ENCODE results near the gene PCOLCE2. TPM values are rescaled to one million over a fixed set of nuclear protein-coding genes. Genes with fewer than 3 reads are reported as not detected.

PCOLCE2 gene
- total RNA-seq, 1 experiment from 2014 or later: 4.4 TPM

DNA sequence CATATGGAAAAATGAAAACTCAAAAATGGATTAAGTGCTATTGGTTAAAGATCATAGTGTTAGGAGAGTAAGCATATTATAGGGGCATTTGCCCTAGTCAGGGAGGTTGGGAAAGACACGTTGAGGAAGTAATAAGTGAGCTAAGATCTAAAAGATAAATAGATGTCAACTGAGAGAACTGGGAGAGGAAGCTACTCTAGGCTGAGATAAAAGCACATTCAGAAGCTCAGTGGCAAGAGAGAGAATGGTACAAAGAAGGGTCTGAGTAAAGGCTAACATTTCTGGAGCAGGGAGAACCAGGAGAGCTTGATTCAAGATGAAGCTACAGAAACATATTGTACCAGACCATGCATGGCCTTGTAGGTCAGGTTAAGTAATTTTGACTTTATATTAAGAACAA lies 101.2 kb downstream of the PCOLCE2 start:
- ChIA-PET POLR2A (no interaction called here), CTCF (interaction anchor here (0.9 kb wide), 1 partner anchor 207 kb away, joined by 3 read pairs; no protein-coding TSS in a partner anchor), RAD21 (ENCODE audit: low non-redundant PET in 1 of 2, low total read pairs in 2 of 2, uncharacterized antibody in 2 of 2, unreplicated experiment in 2 of 2) (no interaction called here)
- Histone ChIP-seq H3K9me3 (ENCODE audit: control insufficient read depth in 1 of 2, insufficient read depth in 1 of 2, low read depth in 1 of 2, low read length in 2 of 2) (no peaks in the 10 kb centered on the region), H3K4me2 (ENCODE audit: low read length) (no peak overlapping the region), H3K36me3 (ENCODE audit: control insufficient read depth in 1 of 2, insufficient read depth in 2 of 2, low read length in 2 of 2) (no peaks in the 10 kb centered on the region), H4K20me1 (ENCODE audit: insufficient read depth) (no peaks in the 10 kb centered on the region), H3K27me3 (ENCODE audit: insufficient read depth, low read length) (no peaks in the 10 kb centered on the region), H2AFZ (ENCODE audit: low read depth, low read length, poor library complexity, severe bottlenecking) (no peak overlapping the region), H3K4me3 (replicated peaks in 1 of 2; ENCODE audit: low read depth in 1 of 2, low read length in 2 of 2) (no peak overlapping the region), H3K9ac (ENCODE audit: low read length) (no peak overlapping the region), H3K4me1 (ENCODE audit: control insufficient read depth in 1 of 2, insufficient read depth in 2 of 2, low read length in 2 of 2) (no peaks in the 10 kb centered on the region), H3K9me2 (ENCODE audit: insufficient read depth) (no peaks in the 10 kb centered on the region), H3K79me2 (ENCODE audit: insufficient read depth, low read length) (no peaks in the 10 kb centered on the region), H3K27ac (ENCODE audit: low read depth, low read length) (no peak overlapping the region)
- TF ChIP-seq JUND (IDR thresholded peaks at IDR 0.05): no peak
- TF ChIP-seq SP1 (IDR thresholded peaks at IDR 0.05; ENCODE audit: low read depth): no peak
- TF ChIP-seq ZNF274 (IDR thresholded peaks at IDR 0.05; ENCODE audit: low read depth, low read length): no peak
- no peak for TF ChIP-seq FOSL1 (IDR thresholded peaks at IDR 0.05; ENCODE audit: low read depth)
- no peak for TF ChIP-seq CTCF (IDR thresholded peaks at IDR 0.05 in 2 of 3, conservative IDR thresholded peaks at IDR 0.05 in 1 of 3; ENCODE audit: borderline replicate concordance in 1 of 3, insufficient read depth in 1 of 3, low read depth in 2 of 3, low read length in 2 of 3)
- TF ChIP-seq, protein P1, sequence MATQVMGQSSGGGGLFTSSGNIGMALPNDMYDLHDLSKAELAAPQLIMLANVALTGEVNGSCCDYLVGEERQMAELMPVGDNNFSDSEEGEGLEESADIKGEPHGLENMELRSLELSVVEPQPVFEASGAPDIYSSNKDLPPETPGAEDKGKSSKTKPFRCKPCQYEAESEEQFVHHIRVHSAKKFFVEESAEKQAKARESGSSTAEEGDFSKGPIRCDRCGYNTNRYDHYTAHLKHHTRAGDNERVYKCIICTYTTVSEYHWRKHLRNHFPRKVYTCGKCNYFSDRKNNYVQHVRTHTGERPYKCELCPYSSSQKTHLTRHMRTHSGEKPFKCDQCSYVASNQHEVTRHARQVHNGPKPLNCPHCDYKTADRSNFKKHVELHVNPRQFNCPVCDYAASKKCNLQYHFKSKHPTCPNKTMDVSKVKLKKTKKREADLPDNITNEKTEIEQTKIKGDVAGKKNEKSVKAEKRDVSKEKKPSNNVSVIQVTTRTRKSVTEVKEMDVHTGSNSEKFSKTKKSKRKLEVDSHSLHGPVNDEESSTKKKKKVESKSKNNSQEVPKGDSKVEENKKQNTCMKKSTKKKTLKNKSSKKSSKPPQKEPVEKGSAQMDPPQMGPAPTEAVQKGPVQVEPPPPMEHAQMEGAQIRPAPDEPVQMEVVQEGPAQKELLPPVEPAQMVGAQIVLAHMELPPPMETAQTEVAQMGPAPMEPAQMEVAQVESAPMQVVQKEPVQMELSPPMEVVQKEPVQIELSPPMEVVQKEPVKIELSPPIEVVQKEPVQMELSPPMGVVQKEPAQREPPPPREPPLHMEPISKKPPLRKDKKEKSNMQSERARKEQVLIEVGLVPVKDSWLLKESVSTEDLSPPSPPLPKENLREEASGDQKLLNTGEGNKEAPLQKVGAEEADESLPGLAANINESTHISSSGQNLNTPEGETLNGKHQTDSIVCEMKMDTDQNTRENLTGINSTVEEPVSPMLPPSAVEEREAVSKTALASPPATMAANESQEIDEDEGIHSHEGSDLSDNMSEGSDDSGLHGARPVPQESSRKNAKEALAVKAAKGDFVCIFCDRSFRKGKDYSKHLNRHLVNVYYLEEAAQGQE (IDR thresholded peaks at IDR 0.05; ENCODE audit: low read depth): no peak
- TF ChIP-seq YY1 (IDR thresholded peaks at IDR 0.05; ENCODE audit: extremely low read depth, insufficient replicate concordance, low read depth, low read length): no peak
- TF ChIP-seq RAD21 (IDR thresholded peaks at IDR 0.05; ENCODE audit: low read depth): no peak
- TF ChIP-seq, protein P2, sequence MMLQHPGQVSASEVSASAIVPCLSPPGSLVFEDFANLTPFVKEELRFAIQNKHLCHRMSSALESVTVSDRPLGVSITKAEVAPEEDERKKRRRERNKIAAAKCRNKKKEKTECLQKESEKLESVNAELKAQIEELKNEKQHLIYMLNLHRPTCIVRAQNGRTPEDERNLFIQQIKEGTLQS (IDR thresholded peaks at IDR 0.05): no peak
- TF ChIP-seq SRF (IDR thresholded peaks at IDR 0.05; ENCODE audit: low read depth): no peak
- TF ChIP-seq POLR2A (IDR thresholded peaks at IDR 0.05; ENCODE audit: borderline replicate concordance, extremely low read depth, insufficient read depth, insufficient read length): no peak
- no peak for TF ChIP-seq MAX (IDR thresholded peaks at IDR 0.05)
- TF ChIP-seq CEBPB (IDR thresholded peaks at IDR 0.05; ENCODE audit: low read depth): no peak
- TF ChIP-seq CBX3 (IDR thresholded peaks at IDR 0.05; ENCODE audit: low read depth): no peak
- TF ChIP-seq ELF1 (IDR thresholded peaks at IDR 0.05; ENCODE audit: borderline replicate concordance, low read depth): no peak
- TF ChIP-seq EZH2phosphoT487 (IDR thresholded peaks at IDR 0.05; ENCODE audit: borderline replicate concordance): no peak
- no peak for DNase-seq (ENCODE audit: low read depth, low spot score)
- intact Hi-C loops (cut with micrococcal nuclease): no loop called here
- no TSS peak for BruUV-seq (replicated peaks)
- ATAC-seq: no peak

Data from HCT116 (cell line).